Ovary (tissue), 9 donors: ENCODE data around the gene TIGD6. TPM values are rescaled to one million over a fixed set of nuclear protein-coding genes. Genes with fewer than 3 reads are reported as not detected.

Experiments used
- DNase-seq, 5 donors: peaks; one replicate each; pipeline ENCODE4 v3.0.0-alpha.2; 2019 to 2020
- H3K27ac ChIP-seq, 2 donors: fragments of 200-600 bp; one replicate each; pipeline versions ENCODE4 v1.5.1 to v1.8.0; 2019 to 2022
- H3K27me3 ChIP-seq: fragments of 200-600 bp; one replicate; pipeline ENCODE4 v1.8.0; 2022
- H3K36me3 ChIP-seq: fragments of 200-600 bp; sonication (generic); one replicate; pipeline ENCODE4 v1.5.1; 2019
- H3K4me1 ChIP-seq: one replicate; pipeline ENCODE4 v1.8.1; 2013; ENCODE audit warnings: mild to moderate bottlenecking, moderate library complexity; ENCODE audit not compliant: insufficient read depth
- H3K4me3 ChIP-seq: fragments of 200-600 bp; sonication (generic); one replicate; pipeline ENCODE4 v1.5.1; 2017
- H3K9me3 ChIP-seq, 2 donors: fragments of 200-600 bp in 1 of 2; sonication (generic) in 1 of 2; one replicate each; pipeline versions ENCODE4 v1.5.1 to v1.8.1; 2013 to 2019; ENCODE audit warnings: mild to moderate bottlenecking in 1 of 2, moderate library complexity in 1 of 2
- EP300 ChIP-seq: sonication (generic); formaldehyde crosslinking; IDR thresholded peaks from one replicate; pipeline ENCODE4 v1.6.1; 2017; ENCODE audit warnings: antibody characterized with exemption
- POLR2A ChIP-seq: fragments of 450-650 bp; IDR thresholded peaks from one replicate; pipeline ENCODE4 v1.6.1; 2017; ENCODE audit warnings: antibody characterized with exemption, mild to moderate bottlenecking, moderate library complexity
- WGBS, 3 donors: extraction: QIAGEN DNeasy Blood & Tissue Kit in 1 of 3; methylation state at CpG; one replicate each; pipeline versions ENCODE4 v1.1.5 to v1.1.7; 2013 to 2017; 5-methylcytosine and 5-hydroxymethylcytosine counted together
- intact Hi-C, 4 donors: fragments of 100-400 bp; cut with DNase I; formaldehyde crosslinking; loops; one replicate each; pipeline versions ENCODE4 v1.11.0 to v1.15.1; 2022 to 2023
- polyA plus RNA-seq, 2 donors: library from polyadenylated mRNA; stranded (reverse); fragments of 200-250 nt in 1 of 2; fragments of 350-450 nt in 1 of 2; fragmentation: Illumina TruSeq in 1 of 2; extraction: RNeasy Lipid Tissue Mini Kit (QIAGEN cat#74804) in 1 of 2; gene quantifications; one replicate each; pipeline ENCODE4 v1.2.3, GENCODE V29; 2013 to 2014
- total RNA-seq, 7 donors: library from RNA; depleted of rRNA in 2 of 7; stranded (reverse); fragments of >200 nt in 2 of 7; fragmentation: NEBNext Ultra II Directional in 3 of 7; extraction: Animal tissue kit (Norgen Biotek cat#: 25700) in 3 of 7; gene quantifications; one replicate each; pipeline versions ENCODE4 v1.1.0 to v1.2.4, GENCODE V29; 2016 to 2023
- TF ChIP-seq, protein P1 (sequence below), 3 donors: fragments of 450-650 bp in 2 of 3; fragments of 200-600 bp in 1 of 3; IDR thresholded peaks; one replicate each; pipeline versions ENCODE4 v1.5.1 to v1.8.0; 2016 to 2022; ENCODE audit warnings: antibody characterized with exemption in 3 of 3, mild to moderate bottlenecking in 1 of 3
- donor health status: DM: no; HTN: no; CAD: no; lungs with moderate emphysema.
- donor health status: DM: no; HTN: no; CAD: no.
- donor health status: Bipolar disorder and iron deficiency.
- donor health status: DM: yes; HTN: yes; CAD: no.
- donor health status: DM: no; HTN: no; CAD: no.
- donor health status: DM: yes; HTN: yes; CAD: no.

Gene TIGD6
- total and polyA plus RNA-seq, 9 donors = 2.0 to 7.6 (median 5.5) TPM

GRCh38 chr5:150015415-150015814 is 15.0 kb upstream of the TIGD6 start:
- no peak overlapping the region for H3K27ac ChIP-seq
- DNase-seq = no peak
- no peaks in the 10 kb centered on the region for H3K36me3 ChIP-seq
- peaks cover 0 to 7% of the 10 kb centered on the region in 2 donors for H3K9me3 ChIP-seq
- WGBS, 3 donors = 97 to 99% (median 98%) methylated on average over 3 of the region's 3 CpGs
- H3K4me1 ChIP-seq = no peaks in the 10 kb centered on the region
- H3K4me3 ChIP-seq = no peak overlapping the region
- no peak for TF ChIP-seq POLR2A
- TF ChIP-seq, protein P1, sequence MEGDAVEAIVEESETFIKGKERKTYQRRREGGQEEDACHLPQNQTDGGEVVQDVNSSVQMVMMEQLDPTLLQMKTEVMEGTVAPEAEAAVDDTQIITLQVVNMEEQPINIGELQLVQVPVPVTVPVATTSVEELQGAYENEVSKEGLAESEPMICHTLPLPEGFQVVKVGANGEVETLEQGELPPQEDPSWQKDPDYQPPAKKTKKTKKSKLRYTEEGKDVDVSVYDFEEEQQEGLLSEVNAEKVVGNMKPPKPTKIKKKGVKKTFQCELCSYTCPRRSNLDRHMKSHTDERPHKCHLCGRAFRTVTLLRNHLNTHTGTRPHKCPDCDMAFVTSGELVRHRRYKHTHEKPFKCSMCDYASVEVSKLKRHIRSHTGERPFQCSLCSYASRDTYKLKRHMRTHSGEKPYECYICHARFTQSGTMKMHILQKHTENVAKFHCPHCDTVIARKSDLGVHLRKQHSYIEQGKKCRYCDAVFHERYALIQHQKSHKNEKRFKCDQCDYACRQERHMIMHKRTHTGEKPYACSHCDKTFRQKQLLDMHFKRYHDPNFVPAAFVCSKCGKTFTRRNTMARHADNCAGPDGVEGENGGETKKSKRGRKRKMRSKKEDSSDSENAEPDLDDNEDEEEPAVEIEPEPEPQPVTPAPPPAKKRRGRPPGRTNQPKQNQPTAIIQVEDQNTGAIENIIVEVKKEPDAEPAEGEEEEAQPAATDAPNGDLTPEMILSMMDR (IDR thresholded peaks at IDR 0.05) = no peak
- no peak for TF ChIP-seq EP300
- intact Hi-C loops = no loop called here
- H3K27me3 ChIP-seq = no peaks in the 10 kb centered on the region

DNA sequence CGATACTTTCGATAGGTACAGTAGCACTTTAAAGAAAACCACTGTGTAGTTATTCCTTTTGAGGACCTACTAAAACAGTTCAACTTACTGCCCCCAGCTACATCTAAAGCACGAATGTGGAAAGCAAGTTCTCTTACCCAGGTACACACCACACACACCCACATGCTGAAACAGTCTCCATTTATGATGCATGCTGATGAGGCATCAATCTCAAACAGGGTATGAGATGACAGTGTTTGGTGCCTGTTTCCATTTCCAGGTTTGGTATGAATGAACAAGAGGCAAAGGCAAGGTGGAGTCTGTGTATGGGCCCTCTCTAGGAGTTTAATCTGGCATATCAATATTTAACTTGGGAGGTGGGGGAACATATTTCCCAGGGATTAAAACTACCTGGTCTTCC is 14.0 kb upstream of the TIGD6 start:
- H3K9me3 ChIP-seq = peaks cover 0 to 7% of the 10 kb centered on the region in 2 donors
- DNase-seq = no peak
- H3K27ac ChIP-seq = no peak overlapping the region
- intact Hi-C loops = no loop called here
- no peaks in the 10 kb centered on the region for H3K36me3 ChIP-seq
- 94 to 98% (median 97%) methylated on average over 3 of the region's 3 CpGs for WGBS, 3 donors
- TF ChIP-seq EP300 = no peak
- no peak for TF ChIP-seq POLR2A
- TF ChIP-seq, protein P1 (IDR thresholded peaks at IDR 0.05) = no peak
- H3K4me3 ChIP-seq = no peak overlapping the region
- H3K4me1 ChIP-seq = no peaks in the 10 kb centered on the region
- no peaks in the 10 kb centered on the region for H3K27me3 ChIP-seq

DNA sequence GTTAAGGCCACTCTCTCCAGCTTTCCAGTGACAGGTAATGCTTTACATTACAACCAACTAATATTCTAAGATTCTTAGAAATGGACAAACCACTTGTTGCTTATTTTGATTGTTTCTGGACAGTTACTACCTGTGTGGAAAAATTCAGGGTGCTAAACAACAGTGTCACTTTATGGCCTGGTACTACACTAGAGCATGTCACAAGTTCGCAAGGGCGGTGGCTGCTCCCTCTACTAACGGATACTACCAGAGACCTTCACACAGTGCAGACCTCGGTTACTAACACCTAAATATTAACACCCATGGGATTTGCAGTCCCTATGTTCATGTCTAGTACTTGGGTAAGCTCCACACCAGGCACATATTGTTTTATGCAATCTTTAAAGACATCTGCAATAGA is 13.5 kb upstream of the TIGD6 start:
- WGBS, 3 donors = 94 to 97% (median 95%) methylated on average over 4 of the region's 4 CpGs
- H3K27me3 ChIP-seq = no peaks in the 10 kb centered on the region
- no peak for DNase-seq
- H3K4me1 ChIP-seq = no peaks in the 10 kb centered on the region
- H3K27ac ChIP-seq = no peak overlapping the region
- peaks cover 0 to 7% of the 10 kb centered on the region in 2 donors for H3K9me3 ChIP-seq
- no peak overlapping the region for H3K4me3 ChIP-seq
- H3K36me3 ChIP-seq = no peaks in the 10 kb centered on the region
- TF ChIP-seq, protein P1 (IDR thresholded peaks at IDR 0.05) = no peak
- TF ChIP-seq POLR2A (no peak), EP300 (no peak)
- intact Hi-C loops = no loop called here

- Histone ChIP-seq H3K36me3 (no peaks in the 10 kb centered on the region), H3K4me1 (no peaks in the 10 kb centered on the region), H3K27me3 (no peaks in the 10 kb centered on the region), H3K9me3 (peaks cover 0 to under 1% of the 10 kb centered on the region in 2 donors), H3K27ac (no peak overlapping the region), H3K4me3 (no peak overlapping the region)
- TF ChIP-seq, protein P1 (IDR thresholded peaks at IDR 0.05) = no peak
- no peak for TF ChIP-seq POLR2A
- TF ChIP-seq EP300 = no peak
- intact Hi-C loops = loop anchor here in 1 of 4 donors (10.0 kb wide), 1 partner anchor 205 kb away; no protein-coding TSS in a partner anchor
- DNase-seq = no peak
- 62 to 79% (median 69%) methylated on average over 6 of the region's 6 CpGs for WGBS, 3 donors
Observed at GRCh38 chr5:150009671-150010387, 9.4 kb upstream of the TIGD6 start.
